Nephron progenitor cell (in vitro differentiated cells): ENCODE measurements around the gene AHI1.

Experiments used
- DNase-seq: peaks from one replicate; pipeline ENCODE4 v3.0.0; 2021
- H3K27ac Mint-ChIP-seq: 2 replicates; pipeline ENCODE4 v1.8.0; 2021; ENCODE audit warnings: mild to moderate bottlenecking, moderate library complexity, mixed read lengths
- H3K27me3 Mint-ChIP-seq: 2 replicates; pipeline ENCODE4 v1.8.0; 2021; ENCODE audit warnings: mild to moderate bottlenecking, low read depth, mixed read lengths; ENCODE audit not compliant: poor library complexity
- H3K36me3 Mint-ChIP-seq: 2 replicates; pipeline ENCODE4 v1.8.0; 2021; ENCODE audit warnings: low read depth, mixed read lengths
- H3K4me1 Mint-ChIP-seq: 2 replicates; pipeline ENCODE4 v1.8.0; 2021; ENCODE audit warnings: mixed read lengths
- H3K4me3 Mint-ChIP-seq: 2 replicates; pipeline ENCODE4 v1.8.0; 2021; ENCODE audit warnings: mild to moderate bottlenecking, moderate library complexity, mixed read lengths
- H3K9me3 Mint-ChIP-seq: 2 replicates; pipeline ENCODE4 v1.8.0; 2021; ENCODE audit warnings: mild to moderate bottlenecking, moderate library complexity, mixed read lengths
- CTCF ChIP-seq: fragments of 200-600 bp; sonication (generic); IDR thresholded peaks from 2 replicates; pipeline ENCODE4 v1.5.0; 2021; ENCODE audit warnings: antibody characterized with exemption

AHI1 gene

GRCh38 chr6:135281227-135281626 lies 216.3 kb downstream of the AHI1 start:
- Mint-ChIP-seq H3K4me1 (no peaks in the 10 kb centered on the region), H3K27ac (no peak overlapping the region), H3K36me3 (no peaks in the 10 kb centered on the region), H3K9me3 (no peaks in the 10 kb centered on the region), H3K4me3 (no peak overlapping the region), H3K27me3 (peaks cover 4% of the 10 kb centered on the region)
- TF ChIP-seq CTCF = no peak
- no peak for DNase-seq

DNA sequence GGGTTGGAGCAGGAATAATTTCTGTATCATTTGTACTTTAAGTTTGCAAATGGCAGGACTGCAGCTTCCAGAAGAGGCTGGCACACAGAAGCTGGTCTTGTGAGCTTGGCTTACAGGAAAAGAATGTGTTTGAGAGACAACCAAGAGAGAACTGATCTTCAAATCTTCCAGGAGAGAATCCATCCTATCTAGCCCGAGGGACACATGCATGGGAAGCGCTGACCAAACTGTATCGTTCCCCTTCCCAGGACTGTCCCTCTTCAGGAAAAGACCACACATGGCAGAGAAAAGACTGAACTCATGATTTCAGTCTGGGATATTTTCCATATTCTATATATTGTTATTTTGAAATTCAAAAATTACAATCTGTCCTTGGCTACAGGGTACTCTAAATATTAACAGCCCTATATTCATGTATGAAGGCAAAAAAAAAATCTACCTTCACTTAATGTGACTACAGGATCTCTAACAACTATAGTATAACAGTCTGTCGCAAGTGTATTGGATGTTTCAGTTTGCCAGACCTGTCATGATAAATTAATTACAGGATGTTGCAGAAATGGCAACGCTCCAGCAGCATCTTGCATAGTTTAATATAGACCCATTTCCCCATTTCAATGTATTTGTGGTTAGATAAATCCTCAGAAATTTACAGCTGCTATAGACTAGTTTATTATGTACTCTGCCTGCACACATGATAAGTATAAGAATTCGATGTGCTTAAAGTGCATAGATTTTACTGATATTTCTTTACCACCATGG lies 217.0 kb downstream of the AHI1 start:
- Mint-ChIP-seq H3K27ac (no peak overlapping the region), H3K36me3 (no peaks in the 10 kb centered on the region), H3K4me1 (no peaks in the 10 kb centered on the region), H3K4me3 (no peak overlapping the region), H3K9me3 (no peaks in the 10 kb centered on the region), H3K27me3 (peaks cover 4% of the 10 kb centered on the region)
- DNase-seq = no peak
- no peak for TF ChIP-seq CTCF

DNA sequence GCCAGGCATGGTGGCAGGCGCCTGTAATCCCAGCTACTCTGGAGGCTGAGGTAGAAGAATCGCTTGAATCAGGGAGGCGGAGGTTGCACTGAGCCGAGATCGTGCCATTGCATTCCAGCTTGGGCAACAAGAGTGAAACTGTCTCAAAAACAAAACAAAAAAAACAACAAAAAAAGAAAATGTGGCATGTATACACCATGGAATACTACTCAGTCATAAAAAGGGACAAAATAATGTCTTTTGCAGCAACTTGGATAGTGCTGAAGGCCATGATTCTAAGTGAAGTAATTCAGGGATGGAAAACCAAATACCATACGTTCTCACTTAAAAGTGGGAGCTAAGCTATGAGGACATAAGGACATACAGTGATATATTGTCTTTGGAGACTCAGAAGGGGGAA lies 220.1 kb downstream of the AHI1 start:
- TF ChIP-seq CTCF = no peak
- Mint-ChIP-seq H3K27ac (no peak overlapping the region), H3K36me3 (no peaks in the 10 kb centered on the region)

GRCh38 chr6:135274561-135275293 lies 222.8 kb downstream of the AHI1 start:
- H3K9me3 Mint-ChIP-seq = no peaks in the 10 kb centered on the region
- H3K4me3 Mint-ChIP-seq = no peak overlapping the region
- H3K27ac Mint-ChIP-seq = no peak overlapping the region
- H3K27me3 Mint-ChIP-seq = peaks cover 13% of the 10 kb centered on the region
- DNase-seq = no peak
- H3K36me3 Mint-ChIP-seq = no peaks in the 10 kb centered on the region
- no peak for TF ChIP-seq CTCF
- peaks cover 4% of the 10 kb centered on the region for H3K4me1 Mint-ChIP-seq

More for the DNA sequence above, 220.1 kb downstream of the AHI1 start:
- Mint-ChIP-seq H3K27me3 (peaks cover 13% of the 10 kb centered on the region), H3K4me3 (no peak overlapping the region), H3K4me1 (no peaks in the 10 kb centered on the region), H3K9me3 (no peaks in the 10 kb centered on the region)
- DNase-seq = no peak

DNA sequence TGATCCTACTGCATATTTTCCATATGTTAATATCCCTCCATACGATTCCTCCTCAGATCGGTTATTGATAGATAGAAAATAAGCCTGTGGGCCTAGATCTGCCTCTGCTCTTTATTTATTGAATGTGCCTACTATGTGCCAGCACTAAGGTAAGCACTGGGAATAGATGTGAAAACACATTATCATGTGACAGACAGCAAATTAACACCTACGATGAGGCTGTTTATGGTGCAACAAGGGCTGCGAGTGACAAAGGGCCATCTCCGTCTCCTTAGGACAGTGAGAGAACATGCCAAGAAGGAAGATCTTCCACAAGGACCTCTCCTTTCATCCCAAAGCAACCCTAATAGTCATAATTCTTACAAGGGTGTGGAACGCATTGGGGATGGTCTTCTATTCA lies 225.9 kb downstream of the AHI1 start:
- no peak for DNase-seq
- no peaks in the 10 kb centered on the region for H3K9me3 Mint-ChIP-seq
- peaks cover 4% of the 10 kb centered on the region for H3K4me1 Mint-ChIP-seq
- H3K36me3 Mint-ChIP-seq = no peaks in the 10 kb centered on the region
- no peak overlapping the region for H3K4me3 Mint-ChIP-seq
- H3K27ac Mint-ChIP-seq = no peak overlapping the region
- TF ChIP-seq CTCF = no peak
- H3K27me3 Mint-ChIP-seq = peaks cover 21% of the 10 kb centered on the region
